Activated CD8-positive, alpha-beta memory T cell treated with anti-CD3 and anti-CD28 coated beads, Interleukin-2, amount 50 U/mL, for 4 hours (primary cell): Measurements from ENCODE around the gene PPIG.
"Not testable (repeated sequence)": the region's sequence is repeated elsewhere in the genome, so short reads cannot be mapped to it uniquely, and the experiment has no call there.

Experiments used
- DNase-seq: peaks from one replicate; pipeline ENCODE4 v3.0.0-alpha.2; 2020

Gene PPIG

GRCh38 chr2:169584005-169584877 is at the start of gene PPIG:
Gene PPIG, plus strand, starts transcription at chr2:169584351. Its CDS starts 19,691 bp downstream, at chr2:169604042.
- peak; percentile 87 for DNase-seq

DNA sequence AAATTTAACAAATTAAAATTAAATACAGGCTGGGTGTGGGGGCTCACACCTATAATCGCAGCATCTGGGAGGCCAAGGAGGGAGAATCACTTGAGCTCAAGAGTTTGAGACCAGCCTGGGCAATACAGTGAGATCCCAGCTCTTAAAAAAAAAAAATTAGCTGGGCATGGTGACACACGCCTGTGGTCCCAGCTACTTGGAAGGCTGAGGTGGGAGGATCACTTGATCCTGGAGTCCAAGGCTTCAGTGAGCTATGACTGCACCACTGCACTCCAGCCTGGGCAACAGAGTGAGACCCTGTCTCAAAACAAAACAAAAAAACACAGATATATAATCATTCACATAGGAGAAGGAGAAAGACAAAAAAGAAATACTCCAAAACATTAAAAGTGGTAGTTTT is 44.7 kb upstream of the PPIG start:
- not testable (repeated sequence) for DNase-seq

DNA sequence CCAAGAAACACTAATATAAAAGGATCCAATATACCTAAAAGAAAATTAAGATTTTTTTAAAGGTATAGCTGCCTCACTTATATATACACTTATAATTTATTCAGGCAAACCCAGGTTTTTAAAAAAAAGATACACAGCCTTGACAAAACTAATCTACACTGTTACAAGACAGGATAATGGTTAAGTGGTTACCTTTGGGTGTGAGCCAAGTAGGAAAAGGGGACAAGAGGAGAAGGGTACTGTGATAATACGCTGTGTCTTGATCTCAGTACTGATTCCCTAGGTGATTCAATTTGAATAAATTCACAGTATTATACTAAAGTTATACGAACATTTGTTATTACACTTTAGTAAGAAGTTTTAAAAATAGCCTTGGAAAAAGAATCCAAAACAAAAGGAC is 44.0 kb upstream of the PPIG start:
- no peak for DNase-seq

GRCh38 chr2:169542433-169542832 is 41.7 kb upstream of the PPIG start:
- no peak for DNase-seq

GRCh38 chr2:169546756-169547155 is 37.4 kb upstream of the PPIG start:
- DNase-seq, result no peak

DNA sequence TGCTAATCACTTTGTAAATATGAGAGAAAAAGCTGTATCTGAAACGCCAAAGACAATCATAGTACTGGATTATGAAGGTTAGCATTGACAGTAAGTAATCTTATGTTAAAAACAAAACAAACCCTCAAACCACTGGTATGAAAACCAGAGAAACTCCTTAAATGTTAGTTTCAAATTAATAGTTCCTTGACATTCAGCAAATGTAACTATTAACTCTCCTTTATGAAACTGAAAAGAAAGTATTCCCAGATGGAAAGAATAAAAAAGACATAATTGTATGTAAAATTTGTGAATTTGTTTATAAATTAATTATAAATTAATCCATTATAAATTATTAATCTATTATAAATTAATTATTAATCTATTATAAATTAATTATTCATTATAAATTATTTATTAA is 22.8 kb upstream of the PPIG start:
- no peak for DNase-seq

GRCh38 chr2:169562084-169562483 is 22.1 kb upstream of the PPIG start:
- not testable (repeated sequence) for DNase-seq

GRCh38 chr2:169562519-169562918 is 21.6 kb upstream of the PPIG start:
- DNase-seq, result no peak

GRCh38 chr2:169565686-169566085 is 18.5 kb upstream of the PPIG start:
- no peak for DNase-seq

- DNase-seq, result no peak
Observed at GRCh38 chr2:169569948-169570347, 14.2 kb upstream of the PPIG start.

DNA sequence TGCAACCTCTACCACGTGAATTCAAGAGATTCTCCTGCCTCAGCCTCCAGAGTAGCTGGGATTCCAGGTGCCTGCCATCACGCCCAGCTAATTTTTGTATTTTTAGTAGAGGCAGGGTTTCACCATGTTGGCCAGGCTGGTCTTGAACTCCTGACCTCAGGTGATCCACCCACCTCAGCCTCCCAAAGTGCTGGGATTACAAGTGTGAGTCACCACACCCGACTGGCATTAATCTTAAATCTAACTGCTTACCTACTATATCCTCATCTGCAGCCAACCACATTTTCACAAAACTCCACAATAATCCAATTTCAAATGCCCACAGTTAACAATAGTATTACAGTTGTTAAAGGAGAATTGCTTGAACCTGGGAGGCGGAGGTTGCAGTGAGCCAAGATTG is 13.4 kb upstream of the PPIG start:
- DNase-seq, result not testable (repeated sequence)

- DNase-seq, result no peak
Observed at GRCh38 chr2:169571571-169571970, 12.6 kb upstream of the PPIG start.

- no peak for DNase-seq
Observed at GRCh38 chr2:169572189-169572588, 12.0 kb upstream of the PPIG start.

GRCh38 chr2:169572821-169573159 is 11.4 kb upstream of the PPIG start:
- no peak for DNase-seq

- peak; percentile 86 for DNase-seq
Observed at GRCh38 chr2:169573160-169573973, 10.8 kb upstream of the PPIG start, which contains the start of gene FASTKD1. Gene FASTKD1, minus strand, starts transcription at chr2:169573865. Its CDS starts 1,836 bp downstream, at chr2:169572029.

DNA sequence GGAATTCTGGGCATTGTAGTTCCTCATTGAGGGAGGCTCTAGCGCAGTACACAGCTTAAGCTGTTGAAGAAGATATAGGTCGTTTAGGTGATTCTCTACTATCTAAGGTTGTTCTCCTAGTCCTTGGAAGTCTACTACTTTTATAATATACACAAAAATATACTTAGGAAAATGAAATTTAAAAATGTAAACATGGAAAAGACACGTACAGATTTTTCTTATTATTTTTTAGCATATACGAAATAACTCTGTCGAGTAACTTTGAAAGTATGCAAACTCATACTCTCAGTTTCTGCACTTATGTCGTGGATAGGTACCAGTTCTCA is 10.2 kb upstream of the PPIG start:
- no peak for DNase-seq

DNA sequence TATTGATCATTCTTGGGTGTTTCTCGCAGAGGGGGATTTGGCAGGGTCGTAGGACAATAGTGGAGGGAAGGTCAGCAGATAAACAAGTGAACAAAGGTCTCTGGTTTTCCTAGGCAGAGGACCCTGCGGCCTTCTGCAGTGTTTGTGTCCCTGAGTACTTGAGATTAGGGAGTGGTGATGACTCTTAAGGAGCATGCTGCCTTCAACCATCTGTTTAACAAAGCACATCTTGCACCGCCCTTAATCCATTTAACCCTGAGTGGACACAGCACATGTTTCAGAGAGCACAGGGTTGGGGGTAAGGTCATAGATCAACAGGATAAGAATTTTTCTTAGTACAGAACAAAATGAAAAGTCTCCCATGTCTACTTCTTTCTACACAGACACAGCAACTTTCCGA is 9.6 kb upstream of the PPIG start:
- DNase-seq, result not testable (repeated sequence)

DNA sequence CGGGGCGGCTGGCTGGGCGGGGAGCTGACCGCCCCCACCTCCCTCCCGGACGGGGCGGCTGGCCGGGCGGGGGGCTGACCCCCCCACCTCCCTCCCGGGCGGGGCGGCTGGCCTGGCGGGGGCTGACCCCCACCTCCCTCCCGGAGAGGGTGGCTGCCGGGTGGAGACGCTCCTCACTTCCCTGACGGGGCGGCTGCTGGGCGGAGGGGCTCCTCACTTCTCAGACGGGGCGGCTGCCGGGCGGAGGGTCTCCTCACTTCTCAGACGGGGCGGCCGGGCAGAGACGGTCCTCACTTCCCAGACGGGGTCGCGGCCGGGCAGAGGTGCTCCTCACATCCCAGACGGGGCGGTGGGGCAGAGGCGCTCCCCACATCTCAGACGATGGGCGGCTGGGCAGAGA is 8.9 kb upstream of the PPIG start:
- DNase-seq, result not testable (repeated sequence)

DNA sequence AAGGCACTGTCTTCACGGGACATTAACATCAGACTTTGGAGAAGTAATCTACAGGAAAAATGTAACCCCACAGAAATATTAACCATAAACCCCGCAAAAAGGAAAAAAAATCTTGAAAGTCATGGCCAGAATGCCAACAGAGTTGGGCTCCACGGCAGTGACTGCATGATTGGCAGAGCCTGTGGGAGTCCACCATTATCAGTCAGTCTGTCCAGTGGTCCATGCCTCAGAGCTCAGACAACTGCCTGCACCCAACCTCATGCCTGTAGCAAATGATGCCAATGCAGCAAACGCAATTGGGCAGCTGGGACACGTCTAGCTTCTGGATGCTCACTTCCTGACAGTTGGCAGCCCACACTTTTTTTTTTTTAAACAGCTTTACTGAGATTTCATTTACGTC is 5.1 kb upstream of the PPIG start:
- DNase-seq, result no peak

GRCh38 chr2:169582552-169583266 is 1.4 kb upstream of the PPIG start:
- not testable (repeated sequence) for DNase-seq

DNA sequence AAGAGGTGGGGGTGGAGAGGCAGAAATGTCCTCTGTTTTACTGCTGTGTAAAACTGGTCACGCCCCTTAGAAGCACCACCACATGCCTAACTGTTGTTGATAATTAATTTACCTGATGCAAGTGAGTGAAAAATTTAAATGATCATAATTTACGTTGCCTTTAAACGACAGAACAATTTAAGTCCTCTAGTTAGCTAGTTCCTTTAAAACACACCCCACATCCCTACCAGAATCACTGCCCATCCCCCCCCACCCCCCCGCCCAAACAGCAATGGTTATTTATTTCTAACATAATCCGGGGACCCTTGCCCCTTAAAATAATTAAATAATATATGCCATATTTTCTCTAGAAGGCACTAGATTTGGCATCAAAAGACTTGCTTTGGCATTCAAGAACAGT is 633 bp upstream of the PPIG start:
- no peak for DNase-seq

DNA sequence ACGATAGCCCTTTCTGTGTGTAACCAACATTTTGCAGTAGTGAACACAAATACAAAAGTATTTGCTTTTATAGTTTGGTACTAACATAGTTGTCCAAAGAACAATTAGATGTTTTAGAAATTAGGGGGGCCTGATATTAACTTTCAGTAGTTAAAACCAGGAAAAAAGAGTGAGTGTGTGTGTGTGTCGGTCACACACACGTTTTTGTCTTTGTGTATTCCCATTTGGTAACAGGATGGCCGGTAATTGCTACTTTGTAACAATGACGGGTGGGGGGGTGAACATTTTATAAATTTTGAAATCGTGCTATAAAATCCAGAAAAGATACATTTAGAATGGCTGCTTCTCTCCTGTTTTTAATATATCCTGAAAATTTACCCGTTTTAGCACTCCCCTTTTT is 1.5 kb downstream of the PPIG start:
- DNase-seq, result no peak

- no peak for DNase-seq
Observed at GRCh38 chr2:169590804-169591203, 6.7 kb downstream of the PPIG start.

DNA sequence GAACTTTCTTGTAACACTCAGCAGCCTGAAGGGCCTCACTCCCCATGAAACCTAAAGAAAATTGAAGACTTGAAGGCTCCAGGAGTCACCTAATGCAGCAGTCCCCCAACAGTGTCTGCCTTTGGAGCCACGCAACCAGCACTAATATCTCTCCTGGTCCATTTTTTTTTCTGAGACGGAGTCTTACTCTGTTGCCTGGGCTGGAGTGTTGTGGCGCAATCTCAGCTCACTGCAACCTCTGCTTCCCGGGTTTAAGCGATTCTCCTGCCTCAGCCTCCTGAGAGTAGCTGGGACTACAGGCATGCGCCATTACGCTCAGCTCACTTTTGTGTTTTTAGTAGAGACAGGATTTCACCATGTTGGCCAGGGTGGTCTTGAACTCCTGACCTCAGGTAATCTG is 12.4 kb downstream of the PPIG start:
- not testable (repeated sequence) for DNase-seq
